Liver (tissue), 3 donors: ENCODE results near the gene CCRL2.

Source experiments
- CTCF ChIP-seq: fragments of 150-350 bp; IDR thresholded peaks from 2 replicates; pipeline ENCODE4 v1.5.1; 2017; ENCODE audit warnings: improper control_type of control experiment, low read depth, low read length; ENCODE audit not compliant: missing input control
- EGR1 ChIP-seq, 2 donors: IDR thresholded peaks; 2 replicates each; pipeline ENCODE4 v1.6.1; 2016 to 2018; ENCODE audit warnings: antibody characterized with exemption in 2 of 2, low read depth in 2 of 2
- SP1 ChIP-seq: IDR thresholded peaks from 2 replicates; pipeline ENCODE4 v1.6.1; 2018; ENCODE audit warnings: antibody characterized with exemption, mild to moderate bottlenecking
- YY1 ChIP-seq: IDR thresholded peaks from 2 replicates; pipeline ENCODE4 v1.6.1; 2016; ENCODE audit warnings: antibody characterized with exemption, mild to moderate bottlenecking
- TF ChIP-seq, protein P1 (sequence below): IDR thresholded peaks from 2 replicates; pipeline ENCODE4 v1.6.1; 2016; ENCODE audit warnings: antibody characterized with exemption, mild to moderate bottlenecking
- TF ChIP-seq, protein P2 (sequence below): IDR thresholded peaks from 2 replicates; pipeline ENCODE4 v1.6.1; 2016; ENCODE audit warnings: antibody characterized with exemption
- donor health status: healthy.
- donor health status: healthy.

- TF ChIP-seq SP1 (no peak), CTCF (no peak), YY1 (no peak), EGR1 (IDR thresholded peaks at IDR 0.05; ENCODE audit: low read depth in 2 of 2) (no peak)
- TF ChIP-seq, protein P1, sequence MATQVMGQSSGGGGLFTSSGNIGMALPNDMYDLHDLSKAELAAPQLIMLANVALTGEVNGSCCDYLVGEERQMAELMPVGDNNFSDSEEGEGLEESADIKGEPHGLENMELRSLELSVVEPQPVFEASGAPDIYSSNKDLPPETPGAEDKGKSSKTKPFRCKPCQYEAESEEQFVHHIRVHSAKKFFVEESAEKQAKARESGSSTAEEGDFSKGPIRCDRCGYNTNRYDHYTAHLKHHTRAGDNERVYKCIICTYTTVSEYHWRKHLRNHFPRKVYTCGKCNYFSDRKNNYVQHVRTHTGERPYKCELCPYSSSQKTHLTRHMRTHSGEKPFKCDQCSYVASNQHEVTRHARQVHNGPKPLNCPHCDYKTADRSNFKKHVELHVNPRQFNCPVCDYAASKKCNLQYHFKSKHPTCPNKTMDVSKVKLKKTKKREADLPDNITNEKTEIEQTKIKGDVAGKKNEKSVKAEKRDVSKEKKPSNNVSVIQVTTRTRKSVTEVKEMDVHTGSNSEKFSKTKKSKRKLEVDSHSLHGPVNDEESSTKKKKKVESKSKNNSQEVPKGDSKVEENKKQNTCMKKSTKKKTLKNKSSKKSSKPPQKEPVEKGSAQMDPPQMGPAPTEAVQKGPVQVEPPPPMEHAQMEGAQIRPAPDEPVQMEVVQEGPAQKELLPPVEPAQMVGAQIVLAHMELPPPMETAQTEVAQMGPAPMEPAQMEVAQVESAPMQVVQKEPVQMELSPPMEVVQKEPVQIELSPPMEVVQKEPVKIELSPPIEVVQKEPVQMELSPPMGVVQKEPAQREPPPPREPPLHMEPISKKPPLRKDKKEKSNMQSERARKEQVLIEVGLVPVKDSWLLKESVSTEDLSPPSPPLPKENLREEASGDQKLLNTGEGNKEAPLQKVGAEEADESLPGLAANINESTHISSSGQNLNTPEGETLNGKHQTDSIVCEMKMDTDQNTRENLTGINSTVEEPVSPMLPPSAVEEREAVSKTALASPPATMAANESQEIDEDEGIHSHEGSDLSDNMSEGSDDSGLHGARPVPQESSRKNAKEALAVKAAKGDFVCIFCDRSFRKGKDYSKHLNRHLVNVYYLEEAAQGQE: no peak
- TF ChIP-seq, protein P2, sequence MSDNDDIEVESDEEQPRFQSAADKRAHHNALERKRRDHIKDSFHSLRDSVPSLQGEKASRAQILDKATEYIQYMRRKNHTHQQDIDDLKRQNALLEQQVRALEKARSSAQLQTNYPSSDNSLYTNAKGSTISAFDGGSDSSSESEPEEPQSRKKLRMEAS: no peak
These were observed 23.1 kb upstream of the CCRL2 start for GRCh38 chr3:46383951-46384330.
